GM19395 (cell line): ENCODE measurements around the gene KPNA4.
"Not testable (repeated sequence)": the region's sequence is repeated elsewhere in the genome, so short reads cannot be mapped to it uniquely, and the experiment has no call there.

Experiments used
- ATAC-seq: cut with Tn5 transposase; IDR thresholded peaks from one replicate; pipeline ENCODE4 v1.9.1; 2021; ENCODE audit warnings: mild to moderate bottlenecking, moderate library complexity; ENCODE audit not compliant: unreplicated experiment

KPNA4 gene

GRCh38 chr3:160565442-160566403 lies at the start of gene KPNA4:
TSS of gene KPNA4 (minus strand) at chr3:160565571. CDS start at chr3:160565282, 289 bp downstream.
- ATAC-seq = peak; percentile 92

- no peak for ATAC-seq
Measured at GRCh38 chr3:160613661-160614060, 48.3 kb upstream of the KPNA4 start.

GRCh38 chr3:160612386-160613075 lies 47.2 kb upstream of the KPNA4 start:
- ATAC-seq = no peak

- ATAC-seq = no peak
Measured at GRCh38 chr3:160611141-160611540, 45.8 kb upstream of the KPNA4 start.

GRCh38 chr3:160608870-160609269 lies 43.5 kb upstream of the KPNA4 start:
- ATAC-seq = no peak

GRCh38 chr3:160607826-160608225 lies 42.5 kb upstream of the KPNA4 start:
- no peak for ATAC-seq

- no peak for ATAC-seq
Measured at GRCh38 chr3:160605315-160605714, 39.9 kb upstream of the KPNA4 start.

GRCh38 chr3:160603845-160604244 lies 38.5 kb upstream of the KPNA4 start:
- ATAC-seq = not testable (repeated sequence)

GRCh38 chr3:160602259-160602658 lies 36.9 kb upstream of the KPNA4 start:
- ATAC-seq = no peak

GRCh38 chr3:160601288-160601687 lies 35.9 kb upstream of the KPNA4 start:
- ATAC-seq = no peak

- no peak for ATAC-seq
Measured at GRCh38 chr3:160598865-160599264, 33.5 kb upstream of the KPNA4 start.

- no peak for ATAC-seq
Measured at GRCh38 chr3:160588023-160588422, 22.7 kb upstream of the KPNA4 start.

GRCh38 chr3:160587105-160587504 lies 21.7 kb upstream of the KPNA4 start:
- no peak for ATAC-seq

GRCh38 chr3:160586679-160587078 lies 21.3 kb upstream of the KPNA4 start:
- ATAC-seq = no peak

GRCh38 chr3:160583451-160583850 lies 18.1 kb upstream of the KPNA4 start:
- no peak for ATAC-seq

- ATAC-seq = no peak
Measured at GRCh38 chr3:160580938-160581337, 15.6 kb upstream of the KPNA4 start.

GRCh38 chr3:160577556-160578195 lies 12.3 kb upstream of the KPNA4 start:
- no peak for ATAC-seq

GRCh38 chr3:160577093-160577492 lies 11.7 kb upstream of the KPNA4 start:
- ATAC-seq = no peak

- no peak for ATAC-seq
Measured at GRCh38 chr3:160576621-160577020, 11.2 kb upstream of the KPNA4 start.

GRCh38 chr3:160575589-160575988 lies 10.2 kb upstream of the KPNA4 start:
- ATAC-seq = no peak

- ATAC-seq = no peak
Measured at GRCh38 chr3:160574636-160575035, 9.3 kb upstream of the KPNA4 start.
